H9 (cell line): ENCODE results near the gene TSPAN13. TPM values are rescaled to one million over a fixed set of nuclear protein-coding genes. Genes with fewer than 3 reads are reported as not detected.

Experiments
- DNase-seq: peaks from one replicate; pipeline ENCODE4 v3.0.0-alpha.2; 2017
- H2AFZ ChIP-seq: one replicate; pipeline ENCODE4 v1.6.1; 2013; ENCODE audit warnings: mild to moderate bottlenecking, low read length, control low read depth, moderate library complexity
- H2AK5ac ChIP-seq: 2 replicates; pipeline ENCODE4 v1.6.1; 2013; ENCODE audit warnings: low read length, control low read depth, mixed read lengths; ENCODE audit not compliant: insufficient read length
- H2BK120ac ChIP-seq: one replicate; pipeline ENCODE4 v1.6.1; 2013; ENCODE audit warnings: low read depth, mild to moderate bottlenecking, low read length, control low read depth, inconsistent platforms; ENCODE audit not compliant: poor library complexity, severe bottlenecking
- H2BK12ac ChIP-seq: 2 replicates; pipeline ENCODE4 v1.6.1; 2013; ENCODE audit warnings: low read length, control low read depth, mixed read lengths, low read depth; ENCODE audit not compliant: insufficient read length
- H2BK15ac ChIP-seq: 2 replicates; pipeline ENCODE4 v1.6.1; 2013; ENCODE audit warnings: low read depth, low read length, control low read depth
- H2BK20ac ChIP-seq: one replicate; pipeline ENCODE4 v1.6.1; 2013; ENCODE audit warnings: low read depth, mild to moderate bottlenecking, low read length, control low read depth, inconsistent platforms; ENCODE audit not compliant: poor library complexity, severe bottlenecking
- H2BK5ac ChIP-seq: 2 replicates; pipeline ENCODE4 v1.6.1; 2013; ENCODE audit warnings: low read length, control low read depth, mixed read lengths; ENCODE audit not compliant: insufficient read length
- H3K14ac ChIP-seq: 2 replicates; pipeline ENCODE4 v1.6.1; 2013; ENCODE audit warnings: low read length, control low read depth; ENCODE audit not compliant: insufficient read depth
- H3K18ac ChIP-seq: 2 replicates; pipeline ENCODE4 v1.6.1; 2013; ENCODE audit warnings: low read depth, mild to moderate bottlenecking, mixed read lengths, low read length, control low read depth; ENCODE audit not compliant: insufficient read length
- H3K23ac ChIP-seq: 2 replicates; pipeline ENCODE4 v1.6.1; 2013; ENCODE audit warnings: low read length, control low read depth, mixed read lengths, low read depth; ENCODE audit not compliant: insufficient read length
- H3K23me2 ChIP-seq: 2 replicates; pipeline ENCODE4 v1.6.1; 2013; ENCODE audit warnings: low read depth, mild to moderate bottlenecking, mixed read lengths, low read length, control low read depth; ENCODE audit not compliant: insufficient read length, poor library complexity, severe bottlenecking
- H3K27ac ChIP-seq: 2 replicates; pipeline ENCODE4 v1.5.1; 2013; ENCODE audit warnings: low read length, control low read depth, mixed read lengths, low read depth; ENCODE audit not compliant: insufficient read length
- H3K27me3 ChIP-seq: 2 replicates; pipeline ENCODE4 v1.6.1; 2013; ENCODE audit warnings: low read length, control low read depth, inconsistent platforms; ENCODE audit not compliant: insufficient read depth
- H3K4ac ChIP-seq: 2 replicates; pipeline ENCODE4 v1.6.1; 2013; ENCODE audit warnings: low read depth, mild to moderate bottlenecking, control low read depth, inconsistent platforms, low read length, moderate library complexity
- H3K4me1 ChIP-seq: 2 replicates; pipeline ENCODE4 v1.6.1; 2013; ENCODE audit warnings: low read length, control low read depth, inconsistent platforms; ENCODE audit not compliant: insufficient read depth
- H3K4me2 ChIP-seq: 2 replicates; pipeline ENCODE4 v1.6.1; 2013; ENCODE audit warnings: low read length, control low read depth, mixed read lengths; ENCODE audit not compliant: insufficient read length, insufficient read depth
- H3K56ac ChIP-seq: 2 replicates; pipeline ENCODE4 v1.6.1; 2013; ENCODE audit warnings: low read depth, mild to moderate bottlenecking, mixed read lengths, low read length, control low read depth; ENCODE audit not compliant: insufficient read length
- H3K79me1 ChIP-seq: 2 replicates; pipeline ENCODE4 v1.6.1; 2013; ENCODE audit warnings: low read depth, mild to moderate bottlenecking, moderate library complexity, low read length, control low read depth, inconsistent platforms; ENCODE audit not compliant: insufficient read depth, poor library complexity, severe bottlenecking
- H3K79me2 ChIP-seq: 2 replicates; pipeline ENCODE4 v1.6.1; 2013; ENCODE audit warnings: low read length, control low read depth, inconsistent platforms; ENCODE audit not compliant: insufficient read depth
- H3K9ac ChIP-seq: 2 replicates; pipeline ENCODE4 v1.6.1; 2013; ENCODE audit warnings: low read length, control low read depth, mixed read lengths; ENCODE audit not compliant: insufficient read length; ENCODE audit errors: extremely low read depth
- H3K9me3 ChIP-seq: one replicate; pipeline ENCODE4 v1.6.1; 2013; ENCODE audit warnings: low read depth, low read length, inconsistent platforms; ENCODE audit not compliant: control insufficient read depth
- H3T11ph ChIP-seq: one replicate; pipeline ENCODE4 v1.6.1; 2013; ENCODE audit warnings: mild to moderate bottlenecking, low read length, control low read depth, inconsistent platforms
- H4K20me1 ChIP-seq: one replicate; pipeline ENCODE4 v1.6.1; 2013; ENCODE audit not compliant: control insufficient read depth, insufficient read length, insufficient read depth
- H4K5ac ChIP-seq: 2 replicates; pipeline ENCODE4 v1.6.1; 2013; ENCODE audit warnings: low read depth, mild to moderate bottlenecking, mixed read lengths, low read length, control low read depth; ENCODE audit not compliant: insufficient read length
- H4K8ac ChIP-seq: replicated peaks from 2 replicates; pipeline ENCODE4 v1.6.1; 2013; ENCODE audit warnings: low read length, control low read depth, mixed read lengths, low read depth; ENCODE audit not compliant: insufficient read length
- H4K91ac ChIP-seq: 2 replicates; pipeline ENCODE4 v1.6.1; 2013; ENCODE audit warnings: low read depth, mild to moderate bottlenecking, moderate library complexity, mixed read lengths, low read length, control low read depth; ENCODE audit not compliant: insufficient read length
- H3K27ac Mint-ChIP-seq, 3 experiments: 2 replicates in 2 of 3; 3 replicates in 1 of 3; pipeline ENCODE4 v1.8.0; 2020 to 2021; ENCODE audit warnings: mixed read lengths in 3 of 3, mild to moderate bottlenecking in 1 of 3, moderate library complexity in 1 of 3
- H3K27me3 Mint-ChIP-seq: 2 replicates; pipeline ENCODE4 v1.8.0; 2021; ENCODE audit warnings: low read depth, mild to moderate bottlenecking, moderate library complexity, mixed read lengths
- H3K36me3 Mint-ChIP-seq, 3 experiments: 2 replicates in 2 of 3; 3 replicates in 1 of 3; pipeline ENCODE4 v1.8.0; 2020 to 2021; ENCODE audit warnings: low read depth in 3 of 3, mixed read lengths in 3 of 3; ENCODE audit not compliant: insufficient read depth in 1 of 3
- H3K4me1 Mint-ChIP-seq, 2 experiments: 2 replicates each; pipeline ENCODE4 v1.8.0; 2020; ENCODE audit warnings: mixed read lengths in 2 of 2
- H3K4me3 Mint-ChIP-seq, 2 experiments: 2 replicates in 1 of 2; 3 replicates in 1 of 2; pipeline ENCODE4 v1.8.0; 2020 to 2021; ENCODE audit warnings: mild to moderate bottlenecking in 2 of 2, mixed read lengths in 2 of 2, moderate library complexity in 1 of 2
- H3K9me3 Mint-ChIP-seq, 2 experiments: 2 replicates in 1 of 2; 3 replicates in 1 of 2; pipeline ENCODE4 v1.8.0; 2020; ENCODE audit warnings: mild to moderate bottlenecking in 2 of 2, mixed read lengths in 2 of 2, moderate library complexity in 1 of 2
- WGBS: extraction: QIAGEN DNeasy Blood & Tissue Kit; methylation state at CpG from one replicate; pipeline ENCODE4 v1.1.7; 2013; ENCODE audit warnings: missing lambda C conversion rate, low lambda C conversion rate, mixed read lengths; ENCODE audit not compliant: insufficient read length; ENCODE audit errors: extremely low coverage; 5-methylcytosine and 5-hydroxymethylcytosine counted together
- total RNA-seq: library from RNA; stranded (reverse); gene quantifications from 2 replicates; pipeline ENCODE4 v1.2.1, GENCODE V29; 2021
- TF ChIP-seq, protein P1 (sequence below): fragments of 200-600 bp; sonication (generic); conservative IDR thresholded peaks from 3 replicates; pipeline ENCODE4 v1.8.0; 2021; ENCODE audit warnings: antibody characterized with exemption, mild to moderate bottlenecking

Gene TSPAN13
- total RNA-seq, 1 experiment from 2014 or later, result 18.7 TPM

- Histone ChIP-seq H2BK20ac (no peak overlapping the region), H3K56ac (no peak overlapping the region), H4K5ac (no peak overlapping the region), H3K79me2 (no peaks in the 10 kb centered on the region), H3K23me2 (no peaks in the 10 kb centered on the region), H3K18ac (no peak overlapping the region), H2BK5ac (no peak overlapping the region), H3K9ac (no peak overlapping the region), H3K27ac (no peak overlapping the region), H2BK15ac (no peak overlapping the region), H2AFZ (no peak overlapping the region), H3K79me1 (no peaks in the 10 kb centered on the region), H4K20me1 (no peaks in the 10 kb centered on the region), H2BK12ac (no peak overlapping the region), H3K23ac (no peak overlapping the region), H4K8ac (no peak overlapping the region), H3K14ac (no peak overlapping the region), H3K27me3 (no peaks in the 10 kb centered on the region), H3T11ph (no peak overlapping the region), H4K91ac (no peak overlapping the region), H2BK120ac (no peak overlapping the region), H3K4me2 (no peak overlapping the region), H3K4ac (no peak overlapping the region), H2AK5ac (no peak overlapping the region), H3K4me1 (no peaks in the 10 kb centered on the region; the same call in 1 of the 2 replicates), H3K9me3 (no peaks in the 10 kb centered on the region)
- H3K27me3 Mint-ChIP-seq, result no peaks in the 10 kb centered on the region
- DNase-seq, result no peak
- no CpG with 5 or more reads among the region's 1 CpG for WGBS
- no peak overlapping the region for H3K27ac Mint-ChIP-seq
- H3K9me3 Mint-ChIP-seq, result no peaks in the 10 kb centered on the region
- TF ChIP-seq, protein P1, sequence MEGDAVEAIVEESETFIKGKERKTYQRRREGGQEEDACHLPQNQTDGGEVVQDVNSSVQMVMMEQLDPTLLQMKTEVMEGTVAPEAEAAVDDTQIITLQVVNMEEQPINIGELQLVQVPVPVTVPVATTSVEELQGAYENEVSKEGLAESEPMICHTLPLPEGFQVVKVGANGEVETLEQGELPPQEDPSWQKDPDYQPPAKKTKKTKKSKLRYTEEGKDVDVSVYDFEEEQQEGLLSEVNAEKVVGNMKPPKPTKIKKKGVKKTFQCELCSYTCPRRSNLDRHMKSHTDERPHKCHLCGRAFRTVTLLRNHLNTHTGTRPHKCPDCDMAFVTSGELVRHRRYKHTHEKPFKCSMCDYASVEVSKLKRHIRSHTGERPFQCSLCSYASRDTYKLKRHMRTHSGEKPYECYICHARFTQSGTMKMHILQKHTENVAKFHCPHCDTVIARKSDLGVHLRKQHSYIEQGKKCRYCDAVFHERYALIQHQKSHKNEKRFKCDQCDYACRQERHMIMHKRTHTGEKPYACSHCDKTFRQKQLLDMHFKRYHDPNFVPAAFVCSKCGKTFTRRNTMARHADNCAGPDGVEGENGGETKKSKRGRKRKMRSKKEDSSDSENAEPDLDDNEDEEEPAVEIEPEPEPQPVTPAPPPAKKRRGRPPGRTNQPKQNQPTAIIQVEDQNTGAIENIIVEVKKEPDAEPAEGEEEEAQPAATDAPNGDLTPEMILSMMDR, result no peak
- H3K36me3 Mint-ChIP-seq, result peaks cover 0 to 2% (median 0%) of the 10 kb centered on the region in 3 experiments; a peak in 1 of 7 replicates
- H3K4me3 Mint-ChIP-seq, result no peak overlapping the region
- peaks cover 21 to 23% of the 10 kb centered on the region in 2 experiments for H3K4me1 Mint-ChIP-seq
Observed at GRCh38 chr7:16779051-16779450, 25.5 kb downstream of the TSPAN13 start.
